Activated naive CD4-positive, alpha-beta T cell treated with anti-CD3 and anti-CD28 coated beads, Interleukin-2, amount 10 ng/mL, durations not matched to agents 7 days and 5 days (primary cell): ENCODE measurements around the gene SCG3.

Experiments
- CTCF ChIA-PET: fragments of 350-600 bp; sonication (Branson Sonifier 250); formaldehyde crosslinking; loops from one replicate; lab custom pipeline; 2021; ENCODE audit warnings: antibody characterized with exemption; lab: Charles Lee
- DNase-seq: peaks from one replicate; pipeline ENCODE4 v3.0.0-alpha.2; 2020
- H3K27ac Mint-ChIP-seq: one replicate; pipeline ENCODE4 v1.8.0; 2021; ENCODE audit warnings: mild to moderate bottlenecking, moderate library complexity, mixed read lengths
- H3K27me3 Mint-ChIP-seq: one replicate; pipeline ENCODE4 v1.8.0; 2021; ENCODE audit warnings: mild to moderate bottlenecking, mixed read lengths
- H3K36me3 Mint-ChIP-seq: one replicate; pipeline ENCODE4 v1.8.0; 2021; ENCODE audit warnings: mixed read lengths
- H3K4me1 Mint-ChIP-seq: one replicate; pipeline ENCODE4 v1.8.0; 2021; ENCODE audit warnings: mixed read lengths
- H3K4me3 Mint-ChIP-seq: one replicate; pipeline ENCODE4 v1.8.0; 2021; ENCODE audit warnings: mild to moderate bottlenecking, moderate library complexity, mixed read lengths
- H3K9me3 Mint-ChIP-seq: one replicate; pipeline ENCODE4 v1.8.0; 2021; ENCODE audit warnings: mixed read lengths

SCG3 gene

GRCh38 chr15:51724673-51725072, 43.4 kb downstream of the SCG3 start:
- no peaks in the 10 kb centered on the region for H3K9me3 Mint-ChIP-seq
- peaks cover 29% of the 10 kb centered on the region for H3K36me3 Mint-ChIP-seq
- peaks cover 21% of the 10 kb centered on the region for H3K4me1 Mint-ChIP-seq
- CTCF ChIA-PET: interaction anchor here (1.2 to 2.3 kb wide), 2 partner anchors 52 to 74 kb away, joined by 3 to 6 read pairs; no protein-coding TSS in a partner anchor
- H3K27ac Mint-ChIP-seq: no peak overlapping the region
- no peak overlapping the region for H3K4me3 Mint-ChIP-seq
- no peaks in the 10 kb centered on the region for H3K27me3 Mint-ChIP-seq
- no peak for DNase-seq

- no peaks in the 10 kb centered on the region for H3K27me3 Mint-ChIP-seq
- peaks cover 31% of the 10 kb centered on the region for H3K36me3 Mint-ChIP-seq
- no peak overlapping the region for H3K27ac Mint-ChIP-seq
- CTCF ChIA-PET: interaction anchor here (1.1 to 2.3 kb wide), 2 partner anchors 11 to 50 kb away, joined by 3 to 6 read pairs; partner anchors contain the start of gene LYSMD2
- H3K9me3 Mint-ChIP-seq: no peaks in the 10 kb centered on the region
- no peak for DNase-seq
- H3K4me3 Mint-ChIP-seq: no peak overlapping the region
- H3K4me1 Mint-ChIP-seq: peaks cover 34% of the 10 kb centered on the region
Measured at GRCh38 chr15:51726302-51727073, 45.2 kb downstream of the SCG3 start.

GRCh38 chr15:51727141-51727897, 46.0 kb downstream of the SCG3 start:
- Mint-ChIP-seq H3K4me1 (peaks cover 39% of the 10 kb centered on the region), H3K27ac (no peak overlapping the region), H3K36me3 (peaks cover 24% of the 10 kb centered on the region), H3K9me3 (no peaks in the 10 kb centered on the region), H3K4me3 (no peak overlapping the region), H3K27me3 (no peaks in the 10 kb centered on the region)
- DNase-seq: no peak
- CTCF ChIA-PET: interaction anchor here (1.1 to 2.3 kb wide), 4 partner anchors 9 to 80 kb away, joined by 3 to 6 read pairs (median 3); partner anchors contain the start of gene LYSMD2

- DNase-seq: peak; percentile 54
- Mint-ChIP-seq H3K27me3 (no peaks in the 10 kb centered on the region), H3K4me3 (peak overlapping the region; percentile 72), H3K27ac (peak overlapping the region; percentile 95), H3K9me3 (no peaks in the 10 kb centered on the region), H3K4me1 (peaks cover 65% of the 10 kb centered on the region), H3K36me3 (peaks cover 22% of the 10 kb centered on the region)
- CTCF ChIA-PET: interaction anchor here (1.1 to 2.0 kb wide), 5 partner anchors 20 to 195 kb away, joined by 3 to 12 read pairs (median 4); no protein-coding TSS in a partner anchor
Measured at GRCh38 chr15:51731549-51732267, 50.4 kb downstream of the SCG3 start.

DNA sequence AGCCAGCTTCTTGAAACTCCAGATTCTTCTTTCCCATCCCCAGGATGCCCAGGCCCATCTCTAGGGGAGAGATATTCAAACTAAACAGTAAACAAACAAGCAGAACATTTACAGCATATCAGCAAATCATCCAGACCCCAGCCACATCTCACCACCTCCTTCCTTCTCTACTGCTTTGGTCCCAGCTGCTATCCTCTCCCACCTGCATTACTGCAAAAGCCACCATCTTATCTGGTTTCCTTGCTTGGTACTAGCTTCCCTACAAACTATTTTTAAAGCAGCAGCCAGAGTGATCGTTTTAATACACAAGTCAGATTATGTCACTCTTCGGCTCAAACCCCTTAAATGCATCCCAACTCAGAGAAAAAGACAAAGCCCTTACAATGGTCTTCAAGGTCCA, 51.3 kb downstream of the SCG3 start:
- H3K36me3 Mint-ChIP-seq: peaks cover 22% of the 10 kb centered on the region
- H3K27me3 Mint-ChIP-seq: no peaks in the 10 kb centered on the region
- CTCF ChIA-PET: interaction anchor here (0.6 to 2.6 kb wide), 5 partner anchors 44 to 600 kb away, joined by 3 to 21 read pairs (median 8); no protein-coding TSS in a partner anchor
- H3K4me3 Mint-ChIP-seq: no peak overlapping the region
- DNase-seq: no peak
- H3K27ac Mint-ChIP-seq: peak overlapping the region; percentile 95
- no peaks in the 10 kb centered on the region for H3K9me3 Mint-ChIP-seq
- H3K4me1 Mint-ChIP-seq: peaks cover 64% of the 10 kb centered on the region

- CTCF ChIA-PET: interaction anchor here (1.1 to 5.1 kb wide), 6 partner anchors 7 to 198 kb away, joined by 3 to 50 read pairs (median 4); no protein-coding TSS in a partner anchor
- Mint-ChIP-seq H3K4me3 (peak overlapping the region; percentile 84), H3K27me3 (no peaks in the 10 kb centered on the region), H3K27ac (peak overlapping the region; percentile 91), H3K36me3 (peaks cover 19% of the 10 kb centered on the region), H3K9me3 (no peaks in the 10 kb centered on the region), H3K4me1 (peaks cover 73% of the 10 kb centered on the region)
- peak; percentile 43 for DNase-seq
Measured at GRCh38 chr15:51735228-51736010, 54.1 kb downstream of the SCG3 start.

DNA sequence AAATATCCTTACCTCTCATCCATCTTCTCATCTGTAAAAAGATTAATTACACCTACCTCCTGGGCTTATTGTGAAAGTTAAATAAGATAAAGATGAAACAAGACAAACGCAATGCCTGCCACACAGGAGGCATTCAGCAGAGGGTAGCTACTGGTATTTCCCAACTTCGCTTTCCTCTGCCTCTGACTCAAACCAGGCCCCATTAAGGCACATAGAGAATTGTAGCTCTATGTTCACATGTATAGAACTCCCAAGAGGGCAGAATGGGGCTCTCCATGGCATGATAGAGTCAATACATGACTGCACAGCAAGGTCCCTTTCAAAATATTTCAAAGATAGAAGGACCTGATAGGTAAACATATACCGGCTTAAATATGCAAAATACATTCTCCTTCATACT, 54.8 kb downstream of the SCG3 start:
- DNase-seq: no peak
- Mint-ChIP-seq H3K9me3 (no peaks in the 10 kb centered on the region), H3K36me3 (peaks cover 14% of the 10 kb centered on the region), H3K4me3 (peak overlapping the region; percentile 84), H3K27ac (peak overlapping the region; percentile 91), H3K4me1 (peaks cover 66% of the 10 kb centered on the region), H3K27me3 (no peaks in the 10 kb centered on the region)
- CTCF ChIA-PET: interaction anchor here (0.7 to 5.1 kb wide), 7 partner anchors 8 to 354 kb away, joined by 3 to 50 read pairs (median 4); no protein-coding TSS in a partner anchor

DNA sequence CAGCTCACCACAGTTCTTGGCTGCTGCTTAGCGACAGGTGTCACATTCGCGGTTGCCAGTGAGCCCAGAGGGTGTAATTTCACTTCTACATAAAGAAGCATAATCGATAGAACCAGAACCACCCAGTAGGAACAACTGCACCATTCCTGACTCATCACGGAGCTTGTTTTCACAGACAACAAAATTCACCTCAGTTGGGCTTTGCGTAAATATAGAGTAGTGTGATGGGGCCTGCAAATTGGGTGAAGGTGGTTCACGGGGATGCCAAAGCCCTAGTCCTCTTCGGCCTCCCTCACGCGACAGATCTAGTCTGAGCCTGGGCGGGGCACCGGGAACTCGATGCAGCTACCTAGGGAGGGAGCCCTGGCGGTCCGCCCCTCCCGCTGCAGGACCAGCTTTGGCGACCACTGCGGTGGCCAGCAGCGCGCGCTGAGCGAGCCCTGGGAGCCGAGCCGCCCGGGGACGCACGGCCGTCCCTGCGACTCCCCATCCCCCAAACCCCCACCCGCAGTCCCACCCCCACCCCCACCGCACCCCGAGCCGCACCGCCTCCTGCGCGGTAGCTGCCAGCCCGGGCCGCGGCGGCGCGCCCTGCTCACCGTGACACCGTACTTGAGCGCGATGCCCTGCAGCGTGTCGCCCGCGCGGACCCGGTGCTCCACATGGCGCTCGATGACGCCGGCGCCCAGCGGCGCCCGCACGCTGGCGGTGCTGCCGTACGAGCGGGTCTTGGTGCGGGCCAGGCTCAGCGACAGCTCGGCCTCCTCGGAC, 55.6 kb downstream of the SCG3 start:
- Mint-ChIP-seq H3K4me1 (peaks cover 58% of the 10 kb centered on the region), H3K36me3 (peaks cover 10% of the 10 kb centered on the region), H3K4me3 (peak overlapping the region; percentile 84), H3K27me3 (no peaks in the 10 kb centered on the region), H3K9me3 (no peaks in the 10 kb centered on the region), H3K27ac (peak overlapping the region; percentile 91)
- peak; percentile 70 for DNase-seq
- CTCF ChIA-PET: interaction anchor here (1.0 to 5.1 kb wide), 7 partner anchors 9 to 200 kb away, joined by 3 to 50 read pairs (median 4); no protein-coding TSS in a partner anchor

- H3K27ac Mint-ChIP-seq: peak within 1 kb of the TSS; percentile 91
- peaks cover 7% of the 10 kb centered on the region for H3K36me3 Mint-ChIP-seq
- H3K27me3 Mint-ChIP-seq: peaks cover 2% of the 10 kb centered on the region
- H3K4me3 Mint-ChIP-seq: peak within 1 kb of the TSS; percentile 84
- peaks cover 50% of the 10 kb centered on the region for H3K4me1 Mint-ChIP-seq
- CTCF ChIA-PET: interaction anchor here (1.0 to 5.1 kb wide), 3 partner anchors 11 to 88 kb away, joined by 3 to 50 read pairs (median 17); no protein-coding TSS in a partner anchor
- H3K9me3 Mint-ChIP-seq: no peaks in the 10 kb centered on the region
- peak; percentile 76 for DNase-seq
Measured at GRCh38 chr15:51737522-51738305, 56.4 kb downstream of the SCG3 start, which contains the start of gene LYSMD2. Gene LYSMD2 (minus strand): TSS chr15:51737655. CDS start chr15:51737622, 33 bp downstream.

DNA sequence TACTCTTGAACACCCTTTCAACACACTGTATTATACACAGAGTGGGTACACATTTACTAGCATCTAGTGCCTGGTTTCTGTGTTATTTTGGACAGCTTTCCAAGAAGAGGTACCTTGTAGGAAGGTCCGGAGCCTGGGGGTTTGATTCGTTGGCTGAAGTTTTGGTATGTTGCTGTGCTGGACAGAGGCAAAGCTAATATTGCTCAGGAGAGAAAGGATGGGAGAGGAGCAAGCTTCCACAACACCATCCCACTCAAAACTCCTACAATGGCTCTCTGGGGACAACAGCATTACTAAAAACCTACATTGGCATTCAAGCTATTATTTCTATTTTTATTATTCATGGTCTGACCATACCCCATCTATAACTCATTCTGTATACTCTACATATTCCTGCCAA, 57.2 kb downstream of the SCG3 start:
- peaks cover 1% of the 10 kb centered on the region for H3K36me3 Mint-ChIP-seq
- DNase-seq: no peak
- H3K27ac Mint-ChIP-seq: peak overlapping the region; percentile 84
- peaks cover 4% of the 10 kb centered on the region for H3K27me3 Mint-ChIP-seq
- CTCF ChIA-PET: interaction anchor here (1.4 to 5.1 kb wide), 2 partner anchors 16 to 38 kb away, joined by 4 to 50 read pairs; no protein-coding TSS in a partner anchor
- peaks cover 42% of the 10 kb centered on the region for H3K4me1 Mint-ChIP-seq
- H3K9me3 Mint-ChIP-seq: no peaks in the 10 kb centered on the region
- H3K4me3 Mint-ChIP-seq: peak overlapping the region; percentile 75

DNA sequence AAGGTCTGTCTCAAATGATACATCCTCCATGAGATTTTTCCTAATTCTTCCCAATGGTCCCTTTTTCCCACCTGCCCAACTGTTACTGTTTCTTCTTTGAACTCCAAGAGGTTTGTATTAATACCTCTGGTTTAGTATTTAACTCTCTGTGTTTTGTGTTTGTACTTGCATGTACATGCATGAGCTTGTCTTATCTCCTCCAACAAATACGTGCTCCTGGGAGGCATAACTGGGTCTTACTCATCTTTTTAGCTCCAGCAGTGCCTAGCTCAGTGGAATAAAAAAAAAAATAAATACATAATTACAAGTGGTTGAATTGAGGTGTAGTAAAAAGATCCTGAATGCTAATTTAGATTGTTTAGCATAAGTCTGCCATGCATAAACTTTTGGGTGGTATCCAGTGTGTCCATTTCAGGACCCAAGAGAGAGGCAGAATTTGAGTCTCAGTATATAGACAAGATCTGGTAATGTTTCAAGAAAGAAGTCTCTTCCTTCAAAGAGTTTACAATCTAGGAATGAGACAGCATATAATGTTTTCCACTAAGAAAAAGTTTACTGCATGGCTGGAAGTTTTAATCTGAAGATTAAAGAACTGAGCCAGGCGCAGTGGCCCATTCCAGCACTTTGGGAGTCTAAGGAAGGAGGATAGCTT, 57.9 kb downstream of the SCG3 start:
- Mint-ChIP-seq H3K27me3 (peaks cover 6% of the 10 kb centered on the region), H3K36me3 (peaks cover 1% of the 10 kb centered on the region), H3K27ac (no peak overlapping the region), H3K4me3 (peak overlapping the region; percentile 22), H3K9me3 (no peaks in the 10 kb centered on the region), H3K4me1 (peaks cover 38% of the 10 kb centered on the region)
- DNase-seq: no peak
- CTCF ChIA-PET: interaction anchor here (1.4 to 5.1 kb wide), 2 partner anchors 15 to 37 kb away, joined by 4 to 50 read pairs; no protein-coding TSS in a partner anchor
